LNCaP clone FGC (cell line): ENCODE measurements around the gene SAMHD1.
"Not testable (repeated sequence)": the region's sequence is repeated elsewhere in the genome, so short reads cannot be mapped to it uniquely, and the experiment has no call there.

Source experiments
- DNase-seq: peaks from one replicate; pipeline ENCODE4 v3.0.0-alpha.2; 2011; ENCODE audit warnings: low read depth
- H3K4me3 ChIP-seq: 2 replicates; pipeline ENCODE4 v1.5.1; 2011; ENCODE audit warnings: mild to moderate bottlenecking, low read depth, low read length, control low read depth
- TF ChIP-seq, protein P1 (sequence below): IDR thresholded peaks from 2 replicates; pipeline ENCODE4 v1.5.1; 2012; ENCODE audit warnings: mild to moderate bottlenecking; ENCODE audit not compliant: control insufficient read depth, insufficient read depth; ENCODE audit errors: extremely low read depth

SAMHD1 gene

DNA sequence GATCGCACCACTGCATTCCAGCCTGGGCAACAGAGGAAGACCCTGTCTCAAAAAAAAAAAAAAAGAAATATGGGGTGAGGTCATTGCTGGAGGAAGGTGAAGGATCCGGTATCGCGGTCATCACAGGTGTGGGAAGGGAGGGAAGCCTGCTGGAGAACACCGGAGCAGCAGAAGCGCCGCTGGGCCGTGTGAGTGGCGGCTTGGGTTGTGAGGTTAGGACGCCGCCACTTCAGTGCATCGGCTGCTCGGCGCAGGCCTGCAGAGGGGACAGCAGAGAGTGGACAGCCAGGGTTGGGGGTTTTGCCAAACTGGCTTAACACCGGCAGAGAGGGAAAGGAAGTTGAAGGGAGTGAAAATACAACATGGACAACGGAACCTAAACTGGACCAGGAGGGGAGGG lies 70.2 kb downstream of the SAMHD1 start:
- H3K4me3 ChIP-seq: no peak overlapping the region
- no peak for DNase-seq
- TF ChIP-seq, protein P1, sequence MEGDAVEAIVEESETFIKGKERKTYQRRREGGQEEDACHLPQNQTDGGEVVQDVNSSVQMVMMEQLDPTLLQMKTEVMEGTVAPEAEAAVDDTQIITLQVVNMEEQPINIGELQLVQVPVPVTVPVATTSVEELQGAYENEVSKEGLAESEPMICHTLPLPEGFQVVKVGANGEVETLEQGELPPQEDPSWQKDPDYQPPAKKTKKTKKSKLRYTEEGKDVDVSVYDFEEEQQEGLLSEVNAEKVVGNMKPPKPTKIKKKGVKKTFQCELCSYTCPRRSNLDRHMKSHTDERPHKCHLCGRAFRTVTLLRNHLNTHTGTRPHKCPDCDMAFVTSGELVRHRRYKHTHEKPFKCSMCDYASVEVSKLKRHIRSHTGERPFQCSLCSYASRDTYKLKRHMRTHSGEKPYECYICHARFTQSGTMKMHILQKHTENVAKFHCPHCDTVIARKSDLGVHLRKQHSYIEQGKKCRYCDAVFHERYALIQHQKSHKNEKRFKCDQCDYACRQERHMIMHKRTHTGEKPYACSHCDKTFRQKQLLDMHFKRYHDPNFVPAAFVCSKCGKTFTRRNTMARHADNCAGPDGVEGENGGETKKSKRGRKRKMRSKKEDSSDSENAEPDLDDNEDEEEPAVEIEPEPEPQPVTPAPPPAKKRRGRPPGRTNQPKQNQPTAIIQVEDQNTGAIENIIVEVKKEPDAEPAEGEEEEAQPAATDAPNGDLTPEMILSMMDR: no peak

DNA sequence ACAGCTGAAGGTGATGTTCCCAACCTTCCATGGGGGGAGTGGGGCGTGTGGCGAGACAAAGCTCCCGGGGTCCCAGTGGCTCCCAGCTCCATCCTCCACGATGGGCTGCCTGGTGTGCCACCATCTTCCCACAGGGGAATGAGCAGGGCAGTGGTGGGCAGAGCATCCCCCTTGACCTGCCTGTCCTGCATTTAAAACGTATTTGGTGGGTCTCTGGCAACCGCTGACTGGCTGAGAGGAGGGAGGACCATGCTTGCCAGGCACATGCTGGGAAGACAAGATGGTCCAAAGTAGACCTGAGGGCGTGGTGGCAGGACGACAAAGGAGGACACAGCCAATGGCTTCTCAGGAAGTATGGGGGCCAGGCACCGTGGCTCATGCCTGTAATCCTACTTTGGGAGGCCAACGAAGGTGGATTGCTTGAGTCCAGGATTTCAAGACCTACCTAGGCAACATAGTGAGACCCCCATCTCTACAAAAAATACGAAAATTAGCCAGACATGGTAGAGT lies 70.7 kb downstream of the SAMHD1 start:
- TF ChIP-seq, protein P1: no peak
- no peak for DNase-seq
- H3K4me3 ChIP-seq: no peak overlapping the region

DNA sequence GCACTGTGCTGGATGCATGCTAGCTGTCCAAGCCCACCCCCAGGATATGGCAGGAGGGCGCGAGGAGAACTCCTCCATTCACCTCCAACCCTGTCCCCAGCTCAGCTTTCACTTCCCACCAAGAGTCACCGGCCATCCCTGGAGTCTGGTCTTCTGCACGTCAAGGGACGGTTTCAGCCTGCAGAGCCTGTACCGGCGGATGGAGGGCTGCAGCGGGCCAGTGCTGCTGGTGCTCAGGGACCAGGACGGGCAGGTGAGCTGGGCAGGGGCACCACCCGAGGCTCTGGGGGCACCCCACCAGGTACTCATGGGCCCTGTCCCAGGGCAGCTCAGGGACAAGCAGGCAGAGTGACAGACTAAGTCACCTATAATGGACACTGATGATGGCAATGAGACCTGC lies 72.6 kb downstream of the SAMHD1 start:
- DNase-seq: no peak
- TF ChIP-seq, protein P1: no peak
- H3K4me3 ChIP-seq: no peak overlapping the region

DNA sequence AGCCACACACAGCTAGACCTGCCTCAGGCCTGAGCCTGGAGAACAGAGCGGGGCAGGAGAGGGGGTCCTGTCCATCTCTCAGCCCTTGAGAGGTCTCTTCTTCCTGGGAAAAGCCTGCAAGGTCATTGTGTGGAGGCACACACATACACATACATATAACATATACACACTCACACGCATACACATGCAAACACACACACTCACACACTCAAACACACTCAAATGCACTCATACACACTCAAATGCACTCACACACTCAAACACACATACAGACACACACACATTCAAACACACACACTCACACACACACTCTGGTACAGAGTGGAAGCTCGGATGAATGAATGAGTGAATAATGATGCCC lies 75.1 kb downstream of the SAMHD1 start:
- no peak overlapping the region for H3K4me3 ChIP-seq
- DNase-seq: no peak
- TF ChIP-seq, protein P1: no peak

DNA sequence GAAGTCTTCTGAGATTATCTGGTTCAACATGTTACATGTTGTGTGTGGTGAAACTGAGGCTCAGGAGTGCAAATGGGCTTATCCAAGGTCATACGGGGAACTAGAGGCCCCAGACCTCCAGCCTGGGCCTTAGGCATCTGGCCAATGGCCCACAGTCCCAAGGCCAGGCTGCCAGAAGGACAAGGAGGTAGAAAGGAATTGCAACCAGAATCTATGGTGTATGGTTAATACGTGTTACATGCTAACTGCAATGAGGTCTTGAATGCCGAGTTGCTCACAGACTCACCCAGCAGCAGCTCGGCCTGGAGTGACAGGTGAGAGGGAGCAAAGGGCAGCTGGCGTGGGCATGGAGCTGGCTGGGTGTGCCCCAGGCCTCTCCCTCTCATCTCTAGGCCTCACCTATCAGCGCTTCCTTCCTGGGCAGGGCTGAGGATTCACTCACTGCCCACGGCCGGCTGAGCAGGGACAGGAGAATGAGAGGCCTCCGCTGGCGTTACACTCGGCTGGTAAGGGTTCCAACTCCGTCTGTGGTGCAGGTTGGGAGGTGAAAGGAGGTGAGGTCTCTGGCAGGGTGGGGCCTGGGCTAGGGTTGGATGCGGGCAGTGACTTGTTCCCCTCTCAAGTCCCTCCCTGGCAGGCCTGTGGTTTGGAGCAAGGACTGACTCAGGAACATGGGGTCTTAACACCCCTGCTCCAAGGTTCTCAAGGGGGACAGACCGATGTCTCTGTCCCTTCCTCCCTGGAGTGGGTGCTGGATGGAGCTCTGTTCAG lies 75.6 kb downstream of the SAMHD1 start, which contains the start of gene TLDC2:
TLDC2 (plus strand) TSS at position 437 of the 771 bp plus-strand sequence; CDS start at position 474, 37 bp downstream.
- H3K4me3 ChIP-seq: no peak within 1 kb of the TSS
- TF ChIP-seq, protein P1: no peak
- DNase-seq: no peak

DNA sequence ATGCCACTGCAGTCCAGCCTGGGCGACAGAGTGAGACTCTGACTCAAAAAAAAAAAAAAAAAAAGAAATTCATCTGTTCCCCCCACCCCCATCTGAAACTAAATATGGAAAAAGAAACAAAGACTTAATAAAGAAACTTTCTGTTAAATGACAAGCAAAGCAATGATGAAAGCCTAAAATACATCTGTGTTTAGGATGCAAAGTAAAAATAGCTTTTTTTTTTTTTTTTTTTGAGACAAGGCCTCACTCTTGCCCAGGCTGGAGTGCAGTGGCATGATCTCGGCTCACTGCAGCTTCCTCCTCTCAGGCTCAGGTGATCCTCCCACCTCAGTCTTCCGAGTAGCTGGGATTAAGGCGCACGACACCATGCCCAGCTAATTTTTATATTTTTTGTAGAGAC lies 76.4 kb downstream of the SAMHD1 start:
- H3K4me3 ChIP-seq: not testable (repeated sequence)

DNA sequence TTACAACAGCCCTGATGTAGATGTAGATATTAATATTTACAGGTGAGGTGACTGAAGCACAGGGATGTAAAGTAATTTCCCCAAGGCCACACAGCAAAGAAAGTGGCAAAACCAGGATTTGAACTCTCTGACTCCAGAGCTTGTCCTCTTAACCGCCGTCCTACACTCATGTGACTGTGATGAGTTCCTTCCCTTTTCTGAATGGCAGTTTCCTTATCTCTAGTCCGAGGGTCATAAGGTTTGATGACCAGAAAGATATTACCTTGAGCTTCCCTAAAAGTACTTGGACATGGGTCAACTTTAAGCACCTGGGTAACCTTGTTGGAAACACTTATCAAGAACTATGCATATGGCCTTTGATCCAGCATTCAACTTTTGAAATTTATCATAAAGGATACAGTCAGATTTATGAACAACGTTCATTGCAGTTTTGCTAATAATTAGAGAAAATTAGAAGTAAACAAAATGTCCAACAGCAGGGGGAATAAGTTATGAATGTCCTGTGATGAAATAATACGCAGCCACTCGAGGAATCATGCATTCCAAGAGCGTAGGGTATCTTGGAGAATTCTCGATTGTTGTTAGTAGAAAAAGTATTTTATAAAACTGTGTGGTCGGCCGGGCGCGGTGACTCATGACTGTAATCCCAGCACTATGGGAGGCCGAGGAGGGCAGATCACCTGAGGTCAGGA lies 77.9 kb downstream of the SAMHD1 start:
- no peak for DNase-seq
- TF ChIP-seq, protein P1: no peak
- H3K4me3 ChIP-seq: no peak overlapping the region

More for the DNA sequence above, 76.4 kb downstream of the SAMHD1 start:
- not testable (repeated sequence) for DNase-seq
